Measurements from ENCODE around the gene SMARCB1.

SMARCB1 gene

DNA sequence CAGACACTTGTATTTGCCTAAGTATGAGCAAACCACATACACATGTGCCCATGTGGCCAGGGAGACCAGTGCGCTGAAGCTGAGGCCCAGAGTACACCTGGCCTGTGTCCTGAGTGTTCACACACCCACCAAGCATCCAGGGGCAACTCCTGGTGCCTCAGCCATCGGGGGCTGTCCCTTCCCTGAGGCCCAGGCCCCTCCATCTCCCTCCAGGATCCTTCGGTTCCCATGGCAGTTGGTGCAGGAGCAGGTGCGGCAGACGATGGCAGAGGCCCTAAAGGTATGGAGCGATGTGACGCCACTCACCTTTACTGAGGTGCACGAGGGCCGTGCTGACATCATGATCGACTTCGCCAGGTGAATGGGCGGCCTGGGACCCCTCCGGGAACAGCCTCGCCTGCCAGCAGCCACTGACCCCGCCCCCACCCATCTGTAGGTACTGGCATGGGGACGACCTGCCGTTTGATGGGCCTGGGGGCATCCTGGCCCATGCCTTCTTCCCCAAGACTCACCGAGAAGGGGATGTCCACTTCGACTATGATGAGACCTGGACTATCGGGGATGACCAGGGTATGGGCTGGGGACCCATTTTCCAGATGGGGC is 6.5 kb upstream of the SMARCB1 start:
- no peak for DNase-seq (ENCODE audit: low read depth)

DNA sequence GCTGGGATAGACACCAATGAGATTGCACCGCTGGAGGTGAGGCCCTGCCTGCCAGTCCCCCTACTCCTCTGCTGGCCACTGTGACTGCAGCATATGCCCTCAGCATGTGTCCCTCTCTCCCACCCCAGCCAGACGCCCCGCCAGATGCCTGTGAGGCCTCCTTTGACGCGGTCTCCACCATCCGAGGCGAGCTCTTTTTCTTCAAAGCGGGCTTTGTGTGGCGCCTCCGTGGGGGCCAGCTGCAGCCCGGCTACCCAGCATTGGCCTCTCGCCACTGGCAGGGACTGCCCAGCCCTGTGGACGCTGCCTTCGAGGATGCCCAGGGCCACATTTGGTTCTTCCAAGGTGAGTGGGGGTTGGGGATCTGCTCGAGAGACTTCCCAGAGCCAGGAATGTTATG is 5.7 kb upstream of the SMARCB1 start:
- no peak for DNase-seq (ENCODE audit: low read depth)

DNA sequence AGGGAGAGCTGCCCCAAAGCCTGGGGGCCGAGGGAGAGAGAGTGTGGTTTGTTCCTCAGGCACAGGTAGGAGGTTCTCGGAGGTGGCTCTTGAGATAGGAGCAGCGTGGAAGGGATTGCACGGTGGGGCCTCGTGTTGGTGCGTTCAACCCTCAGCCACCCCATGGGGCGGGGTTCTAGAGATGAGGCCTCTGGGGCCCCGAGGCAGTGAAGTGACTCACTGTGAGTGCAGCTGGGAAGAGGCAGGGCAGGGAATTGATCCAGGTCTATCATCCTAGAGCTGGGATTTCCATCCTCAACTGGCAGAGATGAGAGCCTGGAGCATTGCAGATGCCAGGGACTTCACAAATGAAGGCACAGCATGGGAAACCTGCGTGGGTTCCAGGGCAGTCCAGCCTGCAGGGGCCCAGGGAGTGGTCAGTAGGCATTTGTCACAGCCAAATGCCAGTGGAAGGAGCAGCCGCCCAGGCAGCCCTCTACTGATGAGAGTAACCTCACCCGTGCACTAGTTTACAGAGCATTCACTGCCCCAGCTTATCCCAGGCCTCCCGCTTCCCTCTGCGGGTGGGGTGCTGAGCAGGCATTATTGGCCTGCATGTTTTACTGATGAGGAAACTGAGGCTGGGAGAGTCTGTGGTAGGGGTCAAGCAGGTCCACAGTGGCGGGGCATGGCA is 5.1 kb upstream of the SMARCB1 start:
- DNase-seq (ENCODE audit: low read depth), result no peak

DNA sequence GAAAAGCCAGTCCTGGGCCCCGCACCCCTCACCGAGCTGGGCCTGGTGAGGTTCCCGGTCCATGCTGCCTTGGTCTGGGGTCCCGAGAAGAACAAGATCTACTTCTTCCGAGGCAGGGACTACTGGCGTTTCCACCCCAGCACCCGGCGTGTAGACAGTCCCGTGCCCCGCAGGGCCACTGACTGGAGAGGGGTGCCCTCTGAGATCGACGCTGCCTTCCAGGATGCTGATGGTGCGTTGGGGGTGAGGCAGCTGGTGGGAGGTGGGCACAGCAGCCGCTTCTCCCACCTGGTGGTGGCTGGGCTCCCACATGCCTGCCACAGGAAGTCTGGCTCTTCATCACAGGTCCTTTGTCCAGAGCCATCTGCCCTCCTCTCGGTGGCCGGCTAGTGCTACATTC is 4.5 kb upstream of the SMARCB1 start:
- DNase-seq (ENCODE audit: low read depth), result no peak

DNA sequence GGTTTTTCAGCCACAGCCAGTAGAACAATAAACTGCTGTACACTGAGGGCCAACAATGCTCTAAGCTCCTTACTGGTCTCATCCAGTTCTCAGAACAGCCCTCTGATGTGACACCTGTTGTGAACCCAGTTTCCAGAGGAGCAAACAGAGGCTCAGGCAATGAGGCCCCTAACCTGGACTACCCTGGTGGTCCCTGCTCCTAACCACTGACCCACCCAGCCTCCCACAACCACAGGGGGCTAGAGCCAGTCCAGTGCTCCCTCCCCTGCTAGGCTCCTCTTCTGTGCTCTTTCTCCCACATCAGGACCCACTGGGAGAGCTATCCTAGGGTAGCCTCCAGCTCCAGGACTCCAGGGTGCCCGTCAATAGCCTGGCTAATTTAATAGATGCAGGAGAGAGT is 4.1 kb upstream of the SMARCB1 start:
- no peak for DNase-seq (ENCODE audit: low read depth)

DNA sequence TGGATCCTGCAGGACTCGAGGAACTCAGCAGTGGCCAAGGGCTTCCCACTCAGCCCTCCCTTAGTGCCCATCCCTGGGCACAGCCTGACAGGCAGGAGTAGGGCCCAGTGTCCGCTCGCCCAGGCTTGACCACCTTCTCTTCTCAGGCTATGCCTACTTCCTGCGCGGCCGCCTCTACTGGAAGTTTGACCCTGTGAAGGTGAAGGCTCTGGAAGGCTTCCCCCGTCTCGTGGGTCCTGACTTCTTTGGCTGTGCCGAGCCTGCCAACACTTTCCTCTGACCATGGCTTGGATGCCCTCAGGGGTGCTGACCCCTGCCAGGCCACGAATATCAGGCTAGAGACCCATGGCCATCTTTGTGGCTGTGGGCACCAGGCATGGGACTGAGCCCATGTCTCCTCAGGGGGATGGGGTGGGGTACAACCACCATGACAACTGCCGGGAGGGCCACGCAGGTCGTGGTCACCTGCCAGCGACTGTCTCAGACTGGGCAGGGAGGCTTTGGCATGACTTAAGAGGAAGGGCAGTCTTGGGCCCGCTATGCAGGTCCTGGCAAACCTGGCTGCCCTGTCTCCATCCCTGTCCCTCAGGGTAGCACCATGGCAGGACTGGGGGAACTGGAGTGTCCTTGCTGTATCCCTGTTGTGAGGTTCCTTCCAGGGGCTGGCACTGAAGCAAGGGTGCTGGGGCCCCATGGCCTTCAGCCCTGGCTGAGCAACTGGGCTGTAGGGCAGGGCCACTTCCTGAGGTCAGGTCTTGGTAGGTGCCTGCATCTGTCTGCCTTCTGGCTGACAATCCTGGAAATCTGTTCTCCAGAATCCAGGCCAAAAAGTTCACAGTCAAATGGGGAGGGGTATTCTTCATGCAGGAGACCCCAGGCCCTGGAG is 3.3 kb upstream of the SMARCB1 start:
- DNase-seq (ENCODE audit: low read depth), result no peak

DNA sequence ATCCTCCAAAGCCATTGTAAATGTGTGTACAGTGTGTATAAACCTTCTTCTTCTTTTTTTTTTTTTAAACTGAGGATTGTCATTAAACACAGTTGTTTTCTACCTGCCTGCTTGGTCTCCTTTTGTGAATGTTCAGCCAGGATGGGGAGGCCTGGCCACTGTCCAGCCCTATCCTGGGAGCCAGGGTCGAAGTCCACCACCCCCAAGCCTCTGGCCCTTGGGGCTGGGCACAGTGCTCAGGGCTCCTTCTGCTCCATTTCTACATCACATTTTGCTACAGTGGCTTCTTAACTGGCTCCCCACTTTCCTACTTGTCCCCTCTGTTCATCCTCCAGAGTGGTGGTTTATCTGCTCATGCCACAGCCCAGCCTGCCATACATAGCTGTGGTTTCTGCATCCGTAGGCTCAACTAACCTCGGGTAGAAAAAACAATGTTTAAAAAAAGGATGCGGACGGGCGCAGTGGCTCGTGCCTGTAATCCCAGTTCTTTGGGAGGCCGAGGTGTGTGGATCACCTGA is 2.5 kb upstream of the SMARCB1 start:
- no peak for DNase-seq (ENCODE audit: low read depth)

DNA sequence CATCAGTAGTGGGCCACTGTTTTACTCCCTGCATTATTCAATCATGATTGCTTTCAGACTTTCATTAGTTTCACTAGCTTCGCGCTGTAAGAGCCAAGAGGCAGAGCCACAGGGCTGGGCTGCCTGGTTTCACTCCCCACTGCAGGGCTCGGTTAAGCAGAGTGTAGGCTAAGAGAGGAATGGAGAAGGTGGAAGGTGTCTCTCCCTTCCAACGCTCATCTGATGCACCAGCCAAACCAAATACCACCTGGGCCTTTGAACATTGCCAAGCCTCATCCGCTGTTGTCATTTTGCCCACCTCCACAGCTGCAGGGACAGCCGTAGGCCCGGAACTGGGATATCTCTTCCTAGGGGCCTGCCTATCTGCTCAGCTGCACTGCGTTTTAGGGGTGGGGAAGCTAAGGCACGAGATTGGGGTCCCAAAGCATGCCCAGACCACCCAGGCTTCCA is 480 bp upstream of the SMARCB1 start:
- DNase-seq (ENCODE audit: low read depth), result no peak

DNA sequence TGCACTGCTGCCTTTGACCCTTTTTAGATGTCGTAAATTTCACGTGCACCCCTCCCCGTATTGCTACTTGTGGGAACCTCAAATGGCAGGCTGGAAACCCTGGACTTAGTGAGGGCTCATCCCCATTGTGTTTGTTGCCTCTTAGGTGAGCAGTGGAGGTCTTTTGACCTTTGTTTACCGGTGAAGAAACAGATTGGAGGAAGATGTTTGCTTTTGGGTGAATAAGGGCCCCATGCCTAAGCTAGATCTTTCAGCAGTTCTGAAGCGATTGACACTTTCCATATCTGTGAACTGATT is 782 bp downstream of the SMARCB1 start:
- no peak for DNase-seq (ENCODE audit: low read depth)

DNA sequence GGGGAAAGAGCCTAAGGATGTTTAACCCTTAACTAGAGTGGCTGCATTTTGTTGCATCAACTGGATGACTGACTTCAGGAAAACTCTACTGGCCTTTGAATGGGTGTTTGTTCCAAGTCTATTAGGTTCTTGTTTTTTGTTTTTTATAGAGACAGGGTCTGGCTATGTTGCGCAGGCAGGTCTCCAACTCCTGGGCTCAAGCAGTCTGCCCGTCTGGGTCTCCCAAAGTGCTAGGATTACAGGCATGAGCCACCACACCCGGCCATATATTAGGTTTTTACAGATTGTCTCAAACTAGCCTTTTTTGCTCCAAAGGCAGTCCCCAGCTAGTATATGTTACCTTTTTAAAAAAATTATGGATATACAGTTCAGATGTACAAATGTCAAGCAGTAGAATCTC is 1.1 kb downstream of the SMARCB1 start:
- no peak for DNase-seq (ENCODE audit: low read depth)

DNA sequence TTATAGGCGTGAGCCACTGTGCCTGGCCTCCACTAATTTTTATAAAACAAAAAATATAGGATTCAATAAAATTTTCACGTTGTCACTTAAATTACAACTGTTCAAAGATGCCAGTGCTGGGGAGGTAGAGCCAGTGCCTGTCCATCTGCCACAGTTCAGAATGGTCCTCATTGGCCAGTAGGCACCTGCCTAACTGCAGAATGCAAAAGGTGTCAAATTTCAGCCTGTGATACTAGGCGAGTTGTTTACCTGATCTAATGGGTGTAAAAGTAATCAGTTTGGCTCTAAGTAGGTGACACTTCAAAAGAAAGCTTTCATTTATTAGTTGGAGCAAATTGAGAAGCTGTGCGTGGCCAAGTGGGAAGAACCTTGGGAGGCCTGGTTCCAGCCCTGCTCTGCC is 2.4 kb downstream of the SMARCB1 start:
- no peak for DNase-seq (ENCODE audit: low read depth)

DNA sequence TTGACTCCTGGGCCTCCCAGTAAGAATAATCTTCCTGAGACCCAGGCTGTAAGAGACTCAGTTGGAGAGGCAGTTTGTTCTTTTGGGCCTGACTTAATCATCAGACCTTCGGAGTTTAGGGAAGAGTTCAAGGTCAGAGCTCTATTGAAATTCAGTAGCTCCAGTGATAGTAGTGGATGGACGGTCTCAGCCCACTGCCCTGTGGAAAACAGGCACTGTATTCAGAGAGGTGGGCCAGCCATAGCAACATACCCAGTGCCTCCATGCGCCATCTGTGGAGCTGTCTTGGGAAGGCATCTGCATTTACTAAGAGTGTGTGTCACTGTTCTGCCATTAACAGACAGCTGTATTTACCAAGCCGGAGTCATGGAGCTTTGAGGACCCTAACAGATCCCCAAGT is 2.9 kb downstream of the SMARCB1 start:
- DNase-seq (ENCODE audit: low read depth), result no peak

DNA sequence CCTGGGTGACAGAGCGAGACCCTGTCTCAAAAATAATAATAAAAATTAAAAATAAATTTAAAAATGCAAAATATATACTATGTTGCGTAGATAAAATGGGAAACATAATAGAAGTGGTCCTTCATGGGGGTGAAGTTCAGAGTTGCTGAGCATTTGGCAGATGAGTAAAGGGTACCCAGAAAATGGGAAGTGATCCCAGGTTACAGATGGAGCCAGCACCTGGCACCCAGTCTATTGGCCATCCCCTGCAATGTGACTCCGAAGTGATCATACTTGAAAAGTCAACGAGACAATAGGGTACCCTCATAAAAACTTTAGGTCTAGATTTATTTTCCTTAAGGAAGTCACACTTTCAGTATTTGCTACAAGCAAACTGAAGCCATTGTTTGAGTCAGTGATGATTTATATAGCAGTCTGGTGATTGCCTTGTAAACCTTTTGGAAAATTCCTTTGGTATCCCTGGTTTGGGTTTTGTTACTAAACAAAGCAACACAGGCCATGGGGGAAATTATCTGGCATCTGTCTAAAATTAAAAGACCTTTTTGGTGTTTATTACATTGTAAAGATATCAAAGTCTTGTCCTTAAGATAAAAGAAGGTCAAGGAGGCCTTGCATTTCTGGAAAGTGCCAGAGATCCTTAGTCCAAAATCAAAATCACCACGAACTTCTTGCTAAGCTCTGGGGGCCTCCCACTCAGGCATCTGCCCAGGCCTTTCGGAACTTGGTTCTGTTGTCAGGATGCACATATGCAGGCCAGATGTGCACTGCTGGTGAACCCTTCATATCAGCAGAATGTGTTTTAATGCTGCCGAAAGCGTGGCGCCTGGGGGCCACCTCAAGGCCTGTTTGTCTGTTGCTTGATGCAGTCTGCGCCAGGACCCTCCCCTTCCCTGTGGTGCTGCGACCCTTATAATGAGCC is 4.3 kb downstream of the SMARCB1 start:
- no peak for DNase-seq (ENCODE audit: low read depth)

DNA sequence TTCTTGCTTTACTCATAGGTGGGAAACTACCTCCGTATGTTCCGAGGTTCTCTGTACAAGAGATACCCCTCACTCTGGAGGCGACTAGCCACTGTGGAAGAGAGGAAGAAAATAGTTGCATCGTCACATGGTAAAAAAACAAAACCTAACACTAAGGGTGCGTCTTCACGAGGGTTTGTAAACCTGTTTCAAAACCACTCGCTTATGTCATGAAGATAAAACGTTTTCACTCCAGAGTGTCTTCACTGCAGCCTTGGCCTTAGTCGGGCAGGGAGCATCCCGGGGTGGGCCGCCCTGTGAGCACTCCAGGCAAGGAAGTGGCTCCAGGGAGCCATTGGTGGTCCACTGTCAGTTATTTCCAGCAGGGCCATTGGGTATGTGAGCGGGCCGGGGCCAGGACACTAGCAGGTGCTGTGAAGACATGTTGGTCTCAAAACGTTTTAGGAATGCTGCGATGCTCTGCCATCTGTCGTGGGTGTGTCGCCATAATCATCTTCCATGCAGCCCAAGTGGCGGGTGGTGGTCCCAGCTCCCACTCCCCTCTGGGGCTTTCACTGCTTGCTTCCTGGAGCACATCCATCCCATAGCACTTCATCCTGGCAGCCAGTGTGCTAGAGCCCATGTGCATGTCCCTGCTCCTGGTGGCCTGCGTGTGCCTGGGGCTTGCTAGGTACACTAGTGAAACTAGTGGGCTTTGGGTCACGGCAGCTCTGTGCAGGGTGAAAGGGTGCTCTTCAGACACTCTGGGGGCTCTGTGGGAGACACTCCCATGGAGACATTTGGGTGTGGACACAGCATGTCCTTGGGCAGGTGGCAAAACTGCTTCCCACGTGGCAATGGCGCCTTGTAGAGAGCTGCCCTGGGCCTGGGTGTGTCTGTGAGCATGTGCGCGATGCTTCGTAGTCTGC is 5.2 kb downstream of the SMARCB1 start:
- no peak for DNase-seq (ENCODE audit: low read depth)

DNA sequence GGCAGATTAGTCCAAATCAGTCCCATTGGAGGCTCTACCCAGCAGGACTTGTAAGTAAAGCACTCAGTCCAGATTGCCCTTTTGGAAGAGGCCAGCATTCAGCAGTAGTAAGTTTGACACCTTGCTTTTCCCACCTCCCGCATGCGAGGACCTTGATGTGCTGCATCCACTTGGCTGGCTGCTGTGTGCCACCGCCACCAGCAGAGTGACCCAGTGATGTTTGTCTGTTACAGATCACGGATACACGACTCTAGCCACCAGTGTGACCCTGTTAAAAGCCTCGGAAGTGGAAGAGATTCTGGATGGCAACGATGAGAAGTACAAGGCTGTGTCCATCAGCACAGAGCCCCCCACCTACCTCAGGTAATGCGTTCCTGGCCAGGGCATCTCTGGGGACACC is 6.6 kb downstream of the SMARCB1 start:
- no peak for DNase-seq (ENCODE audit: low read depth)

DNA sequence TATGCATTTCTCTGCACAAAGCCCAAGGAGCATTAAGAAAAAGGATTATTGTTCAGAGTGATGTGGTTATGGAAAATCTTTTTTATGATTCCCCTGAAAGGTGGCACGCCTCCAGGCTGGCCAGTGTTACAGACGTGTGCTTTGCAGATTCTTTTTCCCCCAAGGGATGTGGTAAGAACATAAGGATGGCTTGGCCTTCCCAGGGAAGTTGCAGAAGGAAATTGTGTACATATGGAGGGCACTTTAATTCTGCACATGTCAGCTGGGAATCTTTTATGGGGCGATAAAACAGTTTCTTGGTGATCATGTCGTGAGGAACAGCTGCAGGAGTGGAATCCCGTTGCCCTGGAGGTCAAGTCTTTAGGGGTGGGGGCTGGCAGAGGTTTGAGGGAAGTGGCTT is 9.7 kb downstream of the SMARCB1 start:
- DNase-seq (ENCODE audit: low read depth), result no peak

DNA sequence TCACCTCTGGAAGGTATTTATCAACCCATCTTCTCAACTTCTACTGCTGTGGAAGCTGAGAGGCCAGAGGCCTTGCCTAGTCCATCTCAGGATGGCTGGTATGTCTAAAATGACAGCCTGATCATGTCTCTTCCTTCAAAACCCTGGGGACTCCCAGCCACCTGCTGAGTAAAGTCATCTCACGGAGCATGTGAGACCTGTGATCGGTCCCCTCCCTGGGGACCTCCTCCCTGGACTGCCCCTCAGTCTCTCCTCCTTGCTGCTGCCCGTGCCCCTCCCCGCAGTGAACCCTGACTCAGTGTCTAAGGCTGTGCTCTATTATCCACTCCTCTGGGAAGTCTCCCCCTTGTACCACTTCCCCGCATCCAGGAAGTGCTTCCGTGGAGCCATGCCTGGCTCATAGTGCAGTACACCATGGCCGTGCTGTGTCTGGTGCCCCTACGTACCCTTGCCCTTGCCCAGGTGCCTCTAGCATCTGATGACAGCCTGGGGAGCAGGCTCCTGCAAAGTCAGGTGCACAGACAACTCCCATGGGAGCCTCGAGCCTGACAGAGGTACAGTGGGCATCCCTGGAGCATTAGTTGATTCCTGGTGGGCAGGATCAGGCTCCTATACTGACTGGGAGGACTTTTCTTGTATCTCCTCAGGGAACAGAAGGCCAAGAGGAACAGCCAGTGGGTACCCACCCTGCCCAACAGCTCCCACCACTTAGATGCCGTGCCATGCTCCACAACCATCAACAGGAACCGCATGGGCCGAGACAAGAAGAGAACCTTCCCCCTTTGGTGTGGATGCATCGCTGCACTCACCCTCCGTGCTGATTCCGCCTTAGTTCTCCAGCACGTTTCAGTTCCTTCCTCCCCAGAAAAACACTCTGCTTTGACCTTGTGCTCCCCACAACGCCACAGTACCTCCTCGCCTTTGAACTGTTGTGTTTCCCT is 13.8 kb downstream of the SMARCB1 start:
- DNase-seq (ENCODE audit: low read depth), result no peak

DNA sequence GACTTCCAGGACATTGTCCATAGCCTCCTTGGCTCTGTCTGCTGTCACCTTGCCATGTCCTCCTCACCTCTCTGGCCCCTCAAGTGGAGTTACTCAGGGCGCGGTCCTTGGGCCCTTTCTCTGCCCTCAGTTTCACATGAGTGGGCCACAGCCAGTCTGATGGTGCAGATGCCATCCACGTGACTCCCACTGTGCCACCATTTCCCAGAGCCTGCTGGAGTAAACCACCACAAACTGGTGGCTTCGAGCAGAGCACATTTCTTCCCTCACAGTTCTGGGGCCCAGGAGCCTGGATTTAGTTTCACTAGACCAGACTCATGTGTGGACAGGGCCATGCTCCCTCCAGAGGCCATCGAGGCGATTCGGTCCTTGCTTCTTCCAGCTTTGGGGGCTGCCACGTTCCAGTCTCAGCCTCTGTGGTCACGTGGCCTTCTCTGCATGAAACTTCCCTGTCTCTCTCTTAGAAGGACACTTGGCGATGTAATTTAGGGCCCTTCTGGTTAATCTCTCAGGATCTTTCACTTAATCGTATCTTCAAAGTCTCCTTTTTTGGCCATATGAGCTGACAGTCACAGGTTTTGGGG is 14.6 kb downstream of the SMARCB1 start:
- DNase-seq (ENCODE audit: low read depth), result no peak

DNA sequence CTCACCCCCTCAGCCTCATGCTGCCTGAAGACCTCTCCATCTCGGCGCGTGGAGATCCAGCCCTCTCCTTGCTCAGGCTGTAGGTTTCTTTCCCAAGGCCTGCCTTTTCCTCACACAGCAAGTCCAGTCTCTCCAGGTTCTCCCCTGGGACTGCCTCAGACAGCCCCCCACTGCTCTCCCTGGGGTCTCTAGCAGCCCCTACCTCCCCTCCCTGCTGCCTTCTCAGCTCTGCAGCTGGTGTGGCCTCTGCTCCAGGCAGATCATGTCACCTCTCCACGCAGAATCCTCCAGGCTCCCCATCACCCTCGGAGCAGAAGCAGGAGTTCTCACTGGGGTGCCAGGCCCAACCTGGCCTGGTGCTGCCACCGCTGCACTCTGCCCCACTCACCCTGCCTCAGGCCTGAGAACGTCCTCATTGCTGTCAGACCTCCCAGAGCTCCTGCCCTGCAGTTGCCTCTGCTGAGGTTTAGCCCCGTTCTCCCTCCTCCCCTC is 15.2 kb downstream of the SMARCB1 start:
- DNase-seq (ENCODE audit: low read depth), result no peak

All from stimulated activated CD8-positive, alpha-beta memory T cell treated with anti-CD3 and anti-CD28 coated beads, Interleukin-7, amount 100 ng/mL, for 24 hours (primary cell).